GM12878 (cell line): Measurements from ENCODE around the gene FBXL14. TPM values are rescaled to one million over a fixed set of nuclear protein-coding genes. Genes with fewer than 3 reads are reported as not detected.
"Not testable (repeated sequence)": the region's sequence is repeated elsewhere in the genome, so short reads cannot be mapped to it uniquely, and the experiment has no call there.

Source experiments
- ATAC-seq: fragments of 200-7000 bp; cut with Tn5 transposase; 3 replicates; pipeline ENCODE4 v1.9.1; 2020; ENCODE audit warnings: mild to moderate bottlenecking, moderate library complexity
- BruUV-seq: library from RNA; stranded (reverse); fragments of 400-500 nt; replicated peaks from 2 replicates; lab custom pipeline; 2021; lab: Mats Ljungman, UMichigan
- CTCF ChIA-PET: fragments of 300-600 bp; sonication (Branson Sonifier 250); formaldehyde crosslinking; extraction: SDS; loops from one replicate; lab custom pipeline; 2021; ENCODE audit warnings: inconsistent platforms; lab: Yijun Ruan, JAX
- POLR2A ChIA-PET: fragments of 350-600 bp; formaldehyde crosslinking; extraction: SDS; loops from one replicate; lab custom pipeline; 2021; ENCODE audit warnings: inconsistent platforms; lab: Charles Lee
- RAD21 ChIA-PET: fragments of 300-600 bp; sonication (Branson Sonifier 250); formaldehyde crosslinking; loops from one replicate; lab custom pipeline; 2023; ENCODE audit warnings: antibody characterized with exemption; ENCODE audit not compliant: unreplicated experiment; lab: Charles Lee
- SMC1A ChIA-PET: fragments of 300-600 bp; sonication (Branson Sonifier 250); formaldehyde crosslinking; loops from one replicate; lab custom pipeline; 2023; ENCODE audit not compliant: unreplicated experiment, uncharacterized antibody; lab: Charles Lee
- DNase-seq: peaks from one replicate; pipeline ENCODE4 v3.0.0-alpha.2; 2011; ENCODE audit warnings: low read depth, low spot score
- FAIRE-seq: peaks from 3 replicates; lab custom pipeline; 2011; peaks lifted over from hg19 to GRCh38; lab: Jason Lieb, UNC
- H2AFZ ChIP-seq: 2 replicates; pipeline ENCODE4 v1.6.0; 2011; ENCODE audit warnings: low read depth, low read length, control low read depth; ENCODE audit not compliant: control insufficient read depth
- H3K27ac ChIP-seq: 2 replicates; pipeline ENCODE4 v1.5.1; 2011; ENCODE audit warnings: control low read depth; ENCODE audit not compliant: control insufficient read depth, insufficient read depth
- H3K27me3 ChIP-seq, 2 experiments: replicated peaks in 1 of 2; 2 replicates each; pipeline versions ENCODE4 v1.6.0 to v1.6.1; 2011; ENCODE audit warnings: low read length in 1 of 2; ENCODE audit not compliant: control insufficient read depth in 2 of 2, insufficient read depth in 2 of 2
- H3K36me3 ChIP-seq, 2 experiments: 2 replicates each; pipeline ENCODE4 v1.5.1; 2011; ENCODE audit warnings: low read length in 1 of 2; ENCODE audit not compliant: control insufficient read depth in 2 of 2, insufficient read depth in 2 of 2
- H3K4me1 ChIP-seq: 2 replicates; pipeline ENCODE4 v1.6.1; 2011; ENCODE audit warnings: mild to moderate bottlenecking, low read length, moderate library complexity, mixed read lengths; ENCODE audit not compliant: control insufficient read depth, insufficient read depth
- H3K4me2 ChIP-seq: 2 replicates; pipeline ENCODE4 v1.6.0; 2011; ENCODE audit warnings: control low read depth; ENCODE audit not compliant: control insufficient read depth, insufficient read depth
- H3K4me3 ChIP-seq: fragments of 200-600 bp; sonication (generic); 2 replicates; pipeline ENCODE4 v1.5.1; 2016
- H3K79me2 ChIP-seq: 2 replicates; pipeline ENCODE4 v1.6.0; 2011; ENCODE audit warnings: low read length; ENCODE audit not compliant: control insufficient read depth, insufficient read depth
- H3K9ac ChIP-seq: 2 replicates; pipeline ENCODE4 v1.8.0; 2011; ENCODE audit warnings: low read length, control low read depth, mixed read lengths; ENCODE audit not compliant: control insufficient read depth, insufficient read depth
- H3K9me3 ChIP-seq: replicated peaks from 3 replicates; pipeline ENCODE4 v1.5.1; 2011; ENCODE audit warnings: mild to moderate bottlenecking, low read length; ENCODE audit not compliant: control insufficient read depth, insufficient read depth
- H4K20me1 ChIP-seq: 2 replicates; pipeline ENCODE4 v1.6.0; 2011; ENCODE audit not compliant: control insufficient read depth, insufficient read depth
- TBL1XR1 ChIP-seq: IDR thresholded peaks from 2 replicates; pipeline ENCODE4 v1.6.1; 2012; ENCODE audit warnings: low read depth, low read length, improper control_type of control experiment
- WGBS: methylation state at CpG from one replicate; pipeline ENCODE4 v1.1.6; 2016; ENCODE audit warnings: low lambda C conversion rate; ENCODE audit not compliant: insufficient replicate concordance, insufficient coverage; ENCODE audit errors: missing lambda C conversion rate; 5-methylcytosine and 5-hydroxymethylcytosine counted together
- in situ Hi-C: fragments of 300-500 bp; cut with MboI; formaldehyde crosslinking; loops from 9 replicates; pipeline ENCODE4 v1.14.3; 2018; ENCODE audit warnings: mixed read lengths
- intact Hi-C: fragments of 100-400 bp; cut with micrococcal nuclease; formaldehyde crosslinking; loops from one replicate; pipeline ENCODE4 v1.14.2; 2022; ENCODE audit not compliant: unreplicated experiment
- polyA plus RNA-seq, 11 experiments: library from polyadenylated mRNA; depleted of rRNA in 4 of 11; unstranded in 6 of 11; stranded (reverse) in 5 of 11; fragments of >200 nt; fragmentation: Nextera tagmentation in 4 of 11; fragmentation: Illumina TruSeq in 1 of 11; extraction: Ambion mirVana in 4 of 11; extraction: Trizol in 1 of 11; gene quantifications; 1 replicate in 1 of 11; 2 replicates in 10 of 11; pipeline versions ENCODE4 v1.2.1 to v1.2.3, GENCODE V29; 2011 to 2016; ENCODE audit warnings: inconsistent platforms in 2 of 11, missing spikeins in 2 of 11, low read depth in 1 of 11
- total RNA-seq, 4 experiments: library from RNA; depleted of rRNA in 3 of 4; stranded (reverse); fragments of >200 nt in 3 of 4; fragmentation: Illumina TruSeq in 1 of 4; extraction: Trizol in 1 of 4; gene quantifications; 2 replicates each; pipeline versions ENCODE4 v1.2.1 to v1.2.3, GENCODE V29; 2013 to 2021

FBXL14 gene
- total and polyA plus RNA-seq, 10 of the 15 experiments (the other 5 are each of a cell fraction or from before 2014, with no cell fraction given), result 0.44 to 19.0 (median 2.9) TPM

DNA sequence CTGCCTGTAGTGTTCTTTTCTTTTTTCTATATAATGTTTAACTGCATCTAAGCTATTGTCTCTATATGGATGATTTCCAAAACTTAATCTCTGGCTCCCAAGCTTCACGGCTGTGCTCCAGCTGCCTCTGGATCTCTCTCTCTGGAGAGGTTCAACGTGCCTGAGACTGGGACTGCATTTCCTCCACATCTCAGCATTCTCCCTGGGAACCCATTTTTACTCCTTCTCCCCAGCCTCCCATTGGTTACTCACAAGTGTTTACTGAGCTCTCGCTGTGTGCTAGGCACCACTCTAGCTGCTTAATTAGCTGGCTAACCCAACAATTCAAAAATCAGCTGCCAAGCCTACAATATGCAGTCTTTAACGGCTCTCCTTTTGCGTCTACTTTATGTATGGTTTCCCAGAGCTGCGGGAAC lies 34.7 kb downstream of the FBXL14 start (continued):
- no peak for TF ChIP-seq TBL1XR1

DNA sequence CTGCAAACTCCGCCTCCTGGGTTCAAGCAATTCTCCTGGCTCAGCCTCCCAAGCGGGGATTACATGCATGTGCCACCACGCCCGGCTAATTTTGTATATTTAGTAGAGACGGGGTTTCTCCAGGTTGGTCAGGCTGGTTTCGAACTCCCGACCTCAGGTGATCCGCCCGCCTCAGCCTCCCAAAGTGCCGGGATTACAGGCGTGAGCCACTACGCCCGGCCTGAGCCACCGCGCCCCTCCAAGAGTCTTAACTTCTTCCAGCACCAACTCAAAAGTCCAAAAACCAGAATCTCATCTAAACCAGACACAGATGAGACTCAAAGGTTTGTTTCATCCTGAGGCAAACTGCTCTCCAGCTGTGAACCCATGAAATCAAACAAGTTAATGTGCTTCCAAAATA lies 36.3 kb downstream of the FBXL14 start:
- in situ Hi-C loops, BruUV-seq: not testable (repeated sequence)
- WGBS, result 93% methylated on average over 15 of the region's 15 CpGs

More for the DNA sequence above, 36.3 kb downstream of the FBXL14 start:
- H2AFZ ChIP-seq, FAIRE-seq, H3K27ac ChIP-seq, H3K36me3 ChIP-seq, H4K20me1 ChIP-seq, ATAC-seq, H3K4me3 ChIP-seq, H3K27me3 ChIP-seq, H3K9ac ChIP-seq, H3K9me3 ChIP-seq, H3K79me2 ChIP-seq, H3K4me2 ChIP-seq, DNase-seq, intact Hi-C loops: not testable (repeated sequence)
- ChIA-PET POLR2A (interaction anchor here (0.6 to 1.2 kb wide), 3 partner anchors 25 to 33 kb away, joined by 3 to 9 read pairs (median 3); no protein-coding TSS in a partner anchor), RAD21 (interaction anchor here (1.4 kb wide), 1 partner anchor 441 kb away, joined by 3 read pairs; no protein-coding TSS in a partner anchor), SMC1A (interaction anchor here (1.0 to 1.9 kb wide), 7 partner anchors 11 to 440 kb away, joined by 3 to 7 read pairs (median 5); no protein-coding TSS in a partner anchor), CTCF (interaction anchor here (1.4 to 1.6 kb wide), 2 partner anchors 41 to 440 kb away, joined by 5 to 6 read pairs; no protein-coding TSS in a partner anchor)
- peaks cover 20% of the 10 kb centered on the region for H3K4me1 ChIP-seq
